ENCODE data around the gene ULK4.
"Not testable (repeated sequence)": the region's sequence is repeated elsewhere in the genome, so short reads cannot be mapped to it uniquely, and the experiment has no call there.

GRCh38 chr3:41840936-41841668, 120.8 kb downstream of the ULK4 start:
- not testable (repeated sequence) for TF ChIP-seq CTCF (IDR thresholded peaks at IDR 0.05; ENCODE audit: insufficient read depth, low read length); POLR2AphosphoS5 (IDR thresholded peaks at IDR 0.05; ENCODE audit: low read depth); REST (IDR thresholded peaks at IDR 0.05; ENCODE audit: insufficient replicate concordance, low read depth)
